ENCODE data around the gene TMEM200A.
A peak's percentile ranks its signal among the peaks of the same experiment; 100 is the strongest.

The TMEM200A gene

GRCh38 chr6:130381459-130382380 lies 15.9 kb downstream of the TMEM200A start:
- peak; percentile 1 for TF ChIP-seq CTCF (conservative IDR thresholded peaks at IDR 0.05; ENCODE audit: control insufficient read depth, insufficient read depth, low read depth, low read length)
- no peak for DNase-seq (ENCODE audit: low read depth)
- H3K4me3 ChIP-seq (ENCODE audit: control insufficient read depth, low read depth, low read length): no peak overlapping the region

DNA sequence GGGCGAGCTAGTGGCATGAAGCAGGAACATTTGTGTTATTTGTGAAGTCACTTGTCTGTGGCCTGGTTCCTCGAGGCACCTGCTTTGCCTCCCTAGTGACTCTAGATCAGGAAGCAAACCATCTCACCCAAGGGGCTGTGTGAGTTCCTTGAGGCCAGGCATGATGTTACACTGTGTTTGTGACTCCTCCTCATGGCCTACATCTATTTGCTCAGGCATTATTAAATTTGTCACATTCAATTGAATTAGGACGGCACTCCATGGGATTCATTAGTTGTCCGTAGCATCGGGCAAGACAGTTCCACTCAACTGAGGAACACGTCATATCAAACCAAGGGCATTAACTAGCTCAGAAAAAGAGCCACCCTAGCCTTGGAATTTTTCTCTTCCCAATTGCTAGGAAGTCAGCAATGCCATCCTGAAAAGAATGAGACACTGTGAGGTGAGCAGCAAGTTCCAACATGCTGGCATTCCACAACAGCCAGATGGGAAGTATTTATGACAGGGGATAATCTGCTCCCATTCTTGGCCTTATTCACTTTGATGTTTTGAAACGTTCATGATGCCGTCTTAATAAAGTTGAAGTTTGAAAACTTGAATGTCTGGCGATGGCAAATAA lies 17.2 kb downstream of the TMEM200A start:
- TF ChIP-seq CTCF (conservative IDR thresholded peaks at IDR 0.05; ENCODE audit: control insufficient read depth, insufficient read depth, low read depth, low read length): no peak

GRCh38 chr6:130385064-130385695 lies 19.4 kb downstream of the TMEM200A start:
- TF ChIP-seq CTCF (conservative IDR thresholded peaks at IDR 0.05; ENCODE audit: control insufficient read depth, insufficient read depth, low read depth, low read length): no peak
- H3K4me3 ChIP-seq (ENCODE audit: control insufficient read depth, low read depth, low read length): no peak overlapping the region
- peak; percentile 72 for DNase-seq (ENCODE audit: low read depth)

More for the DNA sequence above, 17.2 kb downstream of the TMEM200A start:
- no peak for DNase-seq (ENCODE audit: low read depth)
- no peak overlapping the region for H3K4me3 ChIP-seq (ENCODE audit: control insufficient read depth, low read depth, low read length)

DNA sequence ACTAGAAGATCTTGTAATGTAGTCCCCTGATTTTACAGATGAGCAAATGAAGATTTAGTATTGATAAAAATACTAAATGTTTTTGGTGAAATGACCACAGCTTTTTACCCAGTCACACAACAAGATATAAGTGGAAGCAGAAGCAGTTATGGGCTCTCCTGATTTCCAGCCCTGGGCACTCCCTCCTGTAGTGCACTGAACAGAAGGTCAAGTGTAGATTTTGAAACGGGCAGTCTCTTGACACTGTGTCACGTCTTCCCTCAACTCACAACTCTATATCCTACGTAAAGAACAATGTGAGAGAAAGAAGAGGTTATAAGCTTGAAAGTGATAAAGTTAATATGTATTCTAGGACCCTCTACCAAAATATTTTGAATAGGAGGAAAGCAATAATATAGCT lies 23.3 kb downstream of the TMEM200A start:
- DNase-seq (ENCODE audit: low read depth): no peak
- TF ChIP-seq CTCF (conservative IDR thresholded peaks at IDR 0.05; ENCODE audit: control insufficient read depth, insufficient read depth, low read depth, low read length): no peak
- no peak overlapping the region for H3K4me3 ChIP-seq (ENCODE audit: control insufficient read depth, low read depth, low read length)

DNA sequence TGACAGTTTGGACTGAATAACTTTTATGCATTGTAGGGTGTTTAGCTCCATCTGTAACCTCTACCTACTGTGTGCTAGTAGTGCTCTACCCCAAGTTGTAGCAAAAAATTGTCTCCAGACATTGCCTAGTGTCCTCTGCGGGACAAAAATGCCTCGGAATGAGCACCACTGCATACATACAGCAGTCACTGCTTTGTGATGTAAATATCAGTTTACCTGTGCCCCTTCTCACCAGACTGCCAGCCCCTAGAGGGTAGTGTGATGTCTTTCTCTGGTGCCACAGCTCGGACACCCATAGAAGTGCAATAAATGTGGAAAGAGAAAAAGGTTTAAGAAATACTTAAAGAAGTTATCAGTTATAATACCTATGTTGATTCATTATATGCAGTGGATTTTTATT lies 25.1 kb downstream of the TMEM200A start:
- no peak for DNase-seq (ENCODE audit: low read depth)
- TF ChIP-seq CTCF (conservative IDR thresholded peaks at IDR 0.05; ENCODE audit: control insufficient read depth, insufficient read depth, low read depth, low read length): no peak

GRCh38 chr6:130393306-130393705 lies 27.5 kb downstream of the TMEM200A start:
- H3K4me3 ChIP-seq (ENCODE audit: control insufficient read depth, low read depth, low read length): no peak overlapping the region
- no peak for TF ChIP-seq CTCF (conservative IDR thresholded peaks at IDR 0.05; ENCODE audit: control insufficient read depth, insufficient read depth, low read depth, low read length)
- DNase-seq (ENCODE audit: low read depth): no peak

More for the DNA sequence above, 25.1 kb downstream of the TMEM200A start:
- no peak overlapping the region for H3K4me3 ChIP-seq (ENCODE audit: control insufficient read depth, low read depth, low read length)
